H1 (cell line): ENCODE results near the gene OPCML. TPM values are rescaled to one million over a fixed set of nuclear protein-coding genes. Genes with fewer than 3 reads are reported as not detected.

ENCODE experiments used
- CTCF ChIA-PET: fragments of 300-600 bp; sonication (Branson Sonifier 250); formaldehyde crosslinking; loops from one replicate; lab custom pipeline; 2021; ENCODE audit not compliant: partially characterized antibody; lab: Charles Lee
- POLR2A ChIA-PET: fragments of 300-600 bp; sonication (Branson Sonifier 250); formaldehyde crosslinking; loops from one replicate; lab custom pipeline; 2021; ENCODE audit warnings: inconsistent platforms; ENCODE audit not compliant: partially characterized antibody; lab: Charles Lee
- DNase-seq, 2 experiments: peaks; one replicate each; pipeline versions ENCODE4 v3.0.0 to v3.0.0-alpha.2; 2010 to 2022; ENCODE audit warnings: low spot score in 2 of 2, low read depth in 1 of 2, mixed read lengths in 1 of 2
- FAIRE-seq: peaks from 2 replicates; lab custom pipeline; 2011; peaks lifted over from hg19 to GRCh38; lab: Jason Lieb, UNC
- H2AFZ ChIP-seq: 2 replicates; pipeline ENCODE4 v1.8.1; 2012; ENCODE audit warnings: low read length, inconsistent platforms
- H2AK5ac ChIP-seq: 2 replicates; pipeline ENCODE4 v1.6.1; 2013; ENCODE audit warnings: low read depth, low read length
- H2BK120ac ChIP-seq: replicated peaks from 2 replicates; pipeline ENCODE3; 2013; ENCODE audit warnings: low read depth, low read length, inconsistent platforms
- H2BK12ac ChIP-seq: 2 replicates; pipeline ENCODE4 v1.6.1; 2013; ENCODE audit warnings: low read depth, low read length
- H2BK15ac ChIP-seq: 2 replicates; pipeline ENCODE4 v1.6.1; 2013; ENCODE audit warnings: low read length
- H2BK20ac ChIP-seq: 2 replicates; pipeline ENCODE4 v1.6.1; 2013; ENCODE audit warnings: low read length
- H2BK5ac ChIP-seq: 2 replicates; pipeline ENCODE4 v1.6.1; 2013; ENCODE audit warnings: low read depth, low read length
- H3K14ac ChIP-seq: 2 replicates; pipeline ENCODE4 v1.6.1; 2013; ENCODE audit warnings: inconsistent platforms; ENCODE audit not compliant: insufficient read length
- H3K18ac ChIP-seq: 2 replicates; pipeline ENCODE4 v1.6.1; 2013; ENCODE audit warnings: low read length; ENCODE audit errors: extremely low read depth
- H3K23ac ChIP-seq: 2 replicates; pipeline ENCODE4 v1.6.1; 2013; ENCODE audit warnings: inconsistent platforms; ENCODE audit not compliant: insufficient read length
- H3K23me2 ChIP-seq: 2 replicates; pipeline ENCODE4 v1.6.1; 2013; ENCODE audit warnings: low read depth, low read length
- H3K27ac ChIP-seq: 2 replicates; pipeline ENCODE4 v1.6.1; 2011; ENCODE audit warnings: low read depth, low read length, inconsistent platforms
- H3K27me3 ChIP-seq, 4 experiments: replicated peaks in 1 of 4; 1 replicate in 1 of 4; 2 replicates in 3 of 4; pipeline versions ENCODE4 v1.6.1 to v1.8.1; 2011 to 2013; ENCODE audit warnings: low read length in 3 of 4, mild to moderate bottlenecking in 3 of 4, inconsistent platforms in 2 of 4, mixed read lengths in 2 of 4, moderate library complexity in 1 of 4; ENCODE audit not compliant: control insufficient read depth in 3 of 4, insufficient read depth in 3 of 4; ENCODE audit errors: extremely low read depth in 1 of 4
- H3K36me3 ChIP-seq, 4 experiments: 2 replicates each; pipeline versions ENCODE4 v1.6.1 to v1.8.1; 2011 to 2013; ENCODE audit warnings: mild to moderate bottlenecking in 4 of 4, low read length in 3 of 4, moderate library complexity in 2 of 4, control low read depth in 1 of 4, inconsistent platforms in 1 of 4; ENCODE audit not compliant: insufficient read depth in 4 of 4, control insufficient read depth in 2 of 4
- H3K4ac ChIP-seq: replicated peaks from 2 replicates; pipeline ENCODE3; 2013; ENCODE audit warnings: low read length, low read depth, mixed read lengths, inconsistent platforms; ENCODE audit not compliant: insufficient read length
- H3K4me1 ChIP-seq, 4 experiments: replicated peaks in 1 of 4; 1 replicate in 1 of 4; 2 replicates in 3 of 4; pipeline versions ENCODE4 v1.6.1 to v1.8.1; 2011 to 2013; ENCODE audit warnings: low read length in 3 of 4, inconsistent platforms in 2 of 4, mixed read lengths in 1 of 4; ENCODE audit not compliant: insufficient read depth in 4 of 4, control insufficient read depth in 3 of 4
- H3K4me2 ChIP-seq, 2 experiments: 2 replicates each; pipeline versions ENCODE4 v1.6.1 to v1.8.1; 2011 to 2013; ENCODE audit warnings: low read depth in 2 of 2, low read length in 2 of 2, control low read depth in 1 of 2, inconsistent platforms in 1 of 2, mild to moderate bottlenecking in 1 of 2; ENCODE audit not compliant: insufficient read depth in 1 of 2
- H3K4me3 ChIP-seq, 4 experiments: fragments of 200-600, 300-600 bp in 1 of 4; sonication (generic), shearing (Covaris generic), sonication (Bioruptor Twin) in 1 of 4; 2 replicates each; pipeline versions ENCODE4 v1.5.1 to v1.8.1; 2011 to 2016; ENCODE audit warnings: low read length in 4 of 4, low read depth in 3 of 4, control low read depth in 2 of 4, inconsistent platforms in 2 of 4, mild to moderate bottlenecking in 2 of 4, mixed read lengths in 1 of 4, moderate library complexity in 1 of 4; ENCODE audit not compliant: insufficient read depth in 2 of 4; ENCODE audit errors: extremely low read depth in 1 of 4
- H3K56ac ChIP-seq: replicated peaks from 2 replicates; pipeline ENCODE3; 2013; ENCODE audit warnings: low read depth, mild to moderate bottlenecking, mixed read lengths, low read length, inconsistent platforms; ENCODE audit not compliant: insufficient read length
- H3K79me1 ChIP-seq: 2 replicates; pipeline ENCODE4 v1.6.1; 2013; ENCODE audit warnings: low read depth, low read length, control low read depth
- H3K79me2 ChIP-seq, 2 experiments: 2 replicates each; pipeline versions ENCODE4 v1.6.1 to v1.8.1; 2012 to 2013; ENCODE audit warnings: low read length in 2 of 2, mild to moderate bottlenecking in 2 of 2, inconsistent platforms in 1 of 2; ENCODE audit not compliant: insufficient read depth in 2 of 2, control insufficient read depth in 1 of 2
- H3K9ac ChIP-seq, 4 experiments: replicated peaks in 1 of 4; 1 replicate in 1 of 4; 2 replicates in 3 of 4; pipeline versions ENCODE4 v1.6.1 to v1.8.1; 2011 to 2013; ENCODE audit warnings: low read depth in 3 of 4, low read length in 3 of 4, control low read depth in 2 of 4, mild to moderate bottlenecking in 2 of 4, moderate library complexity in 2 of 4, inconsistent platforms in 1 of 4; ENCODE audit errors: extremely low read depth in 1 of 4
- H3K9me3 ChIP-seq, 2 experiments: 2 replicates each; pipeline versions ENCODE4 v1.6.1 to v1.8.1; 2012 to 2013; ENCODE audit warnings: mild to moderate bottlenecking in 2 of 2, moderate library complexity in 2 of 2, control low read depth in 1 of 2, inconsistent platforms in 1 of 2, low read depth in 1 of 2, low read length in 1 of 2, mixed read lengths in 1 of 2; ENCODE audit not compliant: insufficient read depth in 2 of 2
- H4K20me1 ChIP-seq, 2 experiments: replicated peaks in 1 of 2; 2 replicates each; pipeline versions ENCODE3 to v1.8.1; 2011 to 2013; ENCODE audit warnings: inconsistent platforms in 2 of 2, low read length in 2 of 2, mild to moderate bottlenecking in 1 of 2; ENCODE audit not compliant: insufficient read depth in 2 of 2, control insufficient read depth in 1 of 2
- H4K5ac ChIP-seq: 2 replicates; pipeline ENCODE4 v1.6.1; 2013; ENCODE audit warnings: low read length, low read depth, mixed read lengths, inconsistent platforms; ENCODE audit not compliant: insufficient read length
- H4K8ac ChIP-seq: 2 replicates; pipeline ENCODE4 v1.8.0; 2013; ENCODE audit warnings: mild to moderate bottlenecking, moderate library complexity, low read length, inconsistent platforms; ENCODE audit not compliant: insufficient read depth; ENCODE audit errors: extremely low read depth
- H4K91ac ChIP-seq: replicated peaks from 2 replicates; pipeline ENCODE3; 2013; ENCODE audit warnings: low read length, mixed read lengths, inconsistent platforms; ENCODE audit not compliant: insufficient read length
- CHD1 ChIP-seq: IDR thresholded peaks from 2 replicates; pipeline ENCODE4 v1.6.1; 2012; ENCODE audit warnings: low read depth, low read length, improper control_type of control experiment
- JUND ChIP-seq: IDR thresholded peaks from 2 replicates; pipeline ENCODE4 v1.6.1; 2011; ENCODE audit warnings: mild to moderate bottlenecking, improper control_type of control experiment, low read length
- KDM5A ChIP-seq: fragments of 200-600 bp; IDR thresholded peaks from 2 replicates; pipeline ENCODE4 v1.7.1; 2012; ENCODE audit warnings: mild to moderate bottlenecking, low read length, inconsistent platforms, mixed read lengths
- NANOG ChIP-seq: IDR thresholded peaks from 2 replicates; pipeline ENCODE4 v1.6.1; 2011; ENCODE audit warnings: low read length, low read depth, mild to moderate bottlenecking, inconsistent platforms; ENCODE audit not compliant: insufficient read depth, poor library complexity, severe bottlenecking
- RFX5 ChIP-seq: IDR thresholded peaks from 2 replicates; pipeline ENCODE4 v1.6.1; 2011; ENCODE audit warnings: low read depth, low read length, improper control_type of control experiment, borderline replicate concordance
- SRF ChIP-seq: IDR thresholded peaks from 2 replicates; pipeline ENCODE4 v1.6.1; 2011; ENCODE audit warnings: mild to moderate bottlenecking, low read depth, low read length, moderate library complexity
- TCF12 ChIP-seq: IDR thresholded peaks from 2 replicates; pipeline ENCODE4 v1.6.1; 2011; ENCODE audit warnings: low read depth, mild to moderate bottlenecking, low read length
- TEAD4 ChIP-seq: IDR thresholded peaks from 2 replicates; pipeline ENCODE4 v1.6.1; 2012; ENCODE audit warnings: low read depth, low read length, inconsistent platforms, mixed read lengths
- WGBS, 2 experiments: shearing (Covaris generic) in 1 of 2; methylation state at CpG; one replicate each; pipeline versions ENCODE4 v1.1.6 to v1.1.7; 2013 to 2015; ENCODE audit warnings: low lambda C conversion rate in 2 of 2, mixed read lengths in 2 of 2, inconsistent platforms in 1 of 2, low coverage in 1 of 2, missing lambda C conversion rate in 1 of 2; ENCODE audit not compliant: insufficient replicate concordance in 2 of 2, insufficient coverage in 1 of 2, insufficient read length in 1 of 2; ENCODE audit errors: extremely low coverage in 1 of 2, missing lambda C conversion rate in 1 of 2; 5-methylcytosine and 5-hydroxymethylcytosine counted together
- polyA plus RNA-seq, 7 experiments: library from polyadenylated mRNA; depleted of rRNA in 3 of 7; stranded (reverse) in 5 of 7; unstranded in 2 of 7; fragments of >200 nt in 5 of 7; fragments of 200-250 nt in 2 of 7; gene quantifications; 1 replicate in 5 of 7; 2 replicates in 1 of 7; 4 replicates in 1 of 7; pipeline versions ENCODE4 v1.2.1 to v1.2.3, GENCODE V29; 2011 to 2013; ENCODE audit warnings: missing spikeins in 2 of 7, mixed read lengths in 2 of 7
- total RNA-seq: library from RNA; stranded (reverse); fragmentation: NEBNext Ultra II Directional; extraction: Animal tissue kit (Norgen Biotek cat#: 25700); gene quantifications from 2 replicates; pipeline ENCODE4 v1.2.1, GENCODE V29; 2021

OPCML gene
- total and polyA plus RNA-seq, 2 of the 8 experiments (the other 6 are each of a cell fraction or from before 2014, with no cell fraction given), result 2.3 to 3.1 TPM

- H3K4me1 ChIP-seq, result peaks cover 2 to 13% (median 9%) of the 10 kb centered on the region in 4 experiments; a peak in 6 of 7 replicates
- no peak overlapping the region for H2AFZ ChIP-seq
- POLR2A ChIA-PET, result no interaction called here
- H4K5ac ChIP-seq, result no peak overlapping the region
- H3K14ac ChIP-seq, result no peak overlapping the region
- TF ChIP-seq KDM5A (no peak), SRF (no peak), RFX5 (no peak), NANOG (no peak), TEAD4 (no peak), TCF12 (no peak), CHD1 (no peak), JUND (no peak)
- TF ChIP-seq, all 59 proteins: peak for 0
- no peak overlapping the region for H3K18ac ChIP-seq
- 0 out of 4 replicates have a peak, but pooled peaks cover 0 to 3% of the 10 kb centered on the region in 2 experiments for H3K9me3 ChIP-seq
- H3K27ac ChIP-seq, result no peak overlapping the region
- no peak overlapping the region for H3K23ac ChIP-seq
- WGBS, 2 experiments, result 77% methylated on average over 2 of the region's 2 CpGs; no CpG with 5 or more reads in 1 of the 2 experiments
- no peak overlapping the region for H3K56ac ChIP-seq
- H2AK5ac ChIP-seq, result no peak overlapping the region
- H3K36me3 ChIP-seq, result no peaks in the 10 kb centered on the region
- CTCF ChIA-PET, result interaction anchor here (1.2 kb wide), 1 partner anchor 22 kb away, joined by 3 read pairs; no protein-coding TSS in a partner anchor
- H3K9ac ChIP-seq, result no peak overlapping the region
- no peaks in the 10 kb centered on the region for H3K23me2 ChIP-seq
- no peak overlapping the region for H3K4me2 ChIP-seq
- H2BK5ac ChIP-seq, result no peak overlapping the region
- no peak overlapping the region for H2BK120ac ChIP-seq
- H3K4me3 ChIP-seq, result no peak overlapping the region
- no peak overlapping the region for H2BK15ac ChIP-seq
- H3K4ac ChIP-seq, result no peak overlapping the region
- no peaks in the 10 kb centered on the region for H3K27me3 ChIP-seq
- no peak overlapping the region for H2BK20ac ChIP-seq
- DNase-seq (no peak), FAIRE-seq (no peak)
- H3K79me1 ChIP-seq, result no peaks in the 10 kb centered on the region
- H3K79me2 ChIP-seq, result no peaks in the 10 kb centered on the region
- H4K20me1 ChIP-seq, result no peaks in the 10 kb centered on the region
- H4K91ac ChIP-seq, result no peak overlapping the region
- H2BK12ac ChIP-seq, result no peak overlapping the region
- no peak overlapping the region for H4K8ac ChIP-seq
These were observed 633.6 kb downstream of the OPCML start for GRCh38 chr11:132898676-132899075.
